ENCODE data around the gene KCNQ1OT1. TPM values are rescaled to one million over a fixed set of nuclear protein-coding genes. Genes with fewer than 3 reads are reported as not detected.

Gene KCNQ1OT1
- total RNA-seq, 1 donor from 2014 or later: 2.3 TPM

GRCh38 chr11:2590965-2591754 lies 108.6 kb downstream of the KCNQ1OT1 start:
- no peak overlapping the region for H3K9ac ChIP-seq
- TF ChIP-seq EZH2phosphoT487 (IDR thresholded peaks at IDR 0.05) (no peak), EZH2 (IDR thresholded peaks at IDR 0.05) (no peak), CTCF (IDR thresholded peaks at IDR 0.05) (no peak)
- DNase-seq (ENCODE audit: low spot score): no peak
- no peaks in the 10 kb centered on the region for H3K9me3 ChIP-seq (ENCODE audit: low read depth)
- Mint-ChIP-seq H3K27ac (no peak overlapping the region), H3K4me1 (no peaks in the 10 kb centered on the region), H3K36me3 (peaks cover 3% of the 10 kb centered on the region), H3K9me3 (peaks cover 10% of the 10 kb centered on the region), H3K27me3 (ENCODE audit: insufficient read depth, low read depth) (peaks cover 7% of the 10 kb centered on the region), H3K4me3 (no peak overlapping the region)
- no peak overlapping the region for H2AFZ ChIP-seq (replicated peaks)
- no peak overlapping the region for H3K4me3 ChIP-seq
- H3K36me3 ChIP-seq: no peaks in the 10 kb centered on the region
- H3K4me2 ChIP-seq: no peak overlapping the region
- H3F3A ChIP-seq (ENCODE audit: low read depth): no peaks in the 10 kb centered on the region
- no peak overlapping the region for H3K27ac ChIP-seq
- H3K27me3 ChIP-seq: peaks cover 88% of the 10 kb centered on the region
- H3K79me2 ChIP-seq (ENCODE audit: low read depth): no peaks in the 10 kb centered on the region
- H4K20me1 ChIP-seq (ENCODE audit: low read depth): no peaks in the 10 kb centered on the region
- H3K4me1 ChIP-seq: no peaks in the 10 kb centered on the region

- no peak overlapping the region for H3K27ac Mint-ChIP-seq
- TF ChIP-seq CTCF (IDR thresholded peaks at IDR 0.05): no peak
- no peak for TF ChIP-seq EZH2 (IDR thresholded peaks at IDR 0.05)
- TF ChIP-seq EZH2phosphoT487 (IDR thresholded peaks at IDR 0.05): no peak
- no peak overlapping the region for H2AFZ ChIP-seq (replicated peaks)
- H3K4me3 Mint-ChIP-seq: no peak overlapping the region
- H3K79me2 ChIP-seq (ENCODE audit: low read depth): no peaks in the 10 kb centered on the region
- peaks cover 10% of the 10 kb centered on the region for H3K9me3 Mint-ChIP-seq
- H3K4me1 Mint-ChIP-seq: no peaks in the 10 kb centered on the region
- peaks cover 7% of the 10 kb centered on the region for H3K27me3 Mint-ChIP-seq (ENCODE audit: insufficient read depth, low read depth)
- no peaks in the 10 kb centered on the region for H3F3A ChIP-seq (ENCODE audit: low read depth)
- H3K27ac ChIP-seq: no peak overlapping the region
- no peaks in the 10 kb centered on the region for H4K20me1 ChIP-seq (ENCODE audit: low read depth)
- H3K9me3 ChIP-seq (ENCODE audit: low read depth): no peaks in the 10 kb centered on the region
- H3K36me3 Mint-ChIP-seq: peaks cover 3% of the 10 kb centered on the region
- no peaks in the 10 kb centered on the region for H3K36me3 ChIP-seq
- no peaks in the 10 kb centered on the region for H3K4me1 ChIP-seq
- H3K4me3 ChIP-seq: no peak overlapping the region
- H3K27me3 ChIP-seq: peaks cover 82% of the 10 kb centered on the region
- DNase-seq (ENCODE audit: low spot score): no peak
- no peak overlapping the region for H3K4me2 ChIP-seq
- H3K9ac ChIP-seq: no peak overlapping the region
These were observed 109.4 kb downstream of the KCNQ1OT1 start for GRCh38 chr11:2590131-2590964.

GRCh38 chr11:2589538-2589934 lies 110.3 kb downstream of the KCNQ1OT1 start:
- no peak overlapping the region for H2AFZ ChIP-seq (replicated peaks)
- Mint-ChIP-seq H3K4me3 (no peak overlapping the region), H3K27me3 (ENCODE audit: insufficient read depth, low read depth) (peaks cover 7% of the 10 kb centered on the region), H3K36me3 (peaks cover 3% of the 10 kb centered on the region), H3K27ac (no peak overlapping the region), H3K9me3 (peaks cover 7% of the 10 kb centered on the region), H3K4me1 (no peaks in the 10 kb centered on the region)
- H3K4me3 ChIP-seq: no peak overlapping the region
- no peaks in the 10 kb centered on the region for H3K36me3 ChIP-seq
- H3K9me3 ChIP-seq (ENCODE audit: low read depth): no peaks in the 10 kb centered on the region
- H3K4me1 ChIP-seq: no peaks in the 10 kb centered on the region
- H3K4me2 ChIP-seq: no peak overlapping the region
- no peaks in the 10 kb centered on the region for H4K20me1 ChIP-seq (ENCODE audit: low read depth)
- DNase-seq (ENCODE audit: low spot score): no peak
- H3K27me3 ChIP-seq: peaks cover 76% of the 10 kb centered on the region
- no peaks in the 10 kb centered on the region for H3F3A ChIP-seq (ENCODE audit: low read depth)
- no peak overlapping the region for H3K27ac ChIP-seq
- no peak overlapping the region for H3K9ac ChIP-seq
- TF ChIP-seq EZH2phosphoT487 (IDR thresholded peaks at IDR 0.05) (no peak), CTCF (IDR thresholded peaks at IDR 0.05) (no peak)
- H3K79me2 ChIP-seq (ENCODE audit: low read depth): no peaks in the 10 kb centered on the region
